A549 treated with CpdA at 1 μM for 4 hours (cell line): ENCODE measurements around the gene HLA-DPA1. TPM values are rescaled to one million over a fixed set of nuclear protein-coding genes. Genes with fewer than 3 reads are reported as not detected.

Source experiments
- total RNA-seq: library from RNA; stranded (reverse); fragments of 200-300 nt; extraction: Qiagen RNA extraction; gene quantifications from 5 replicates; pipeline ENCODE4 v1.2.3, GENCODE V29; 2022; ENCODE audit warnings: low read depth

HLA-DPA1 gene
- not detected in 5 replicates for total RNA-seq

DNA sequence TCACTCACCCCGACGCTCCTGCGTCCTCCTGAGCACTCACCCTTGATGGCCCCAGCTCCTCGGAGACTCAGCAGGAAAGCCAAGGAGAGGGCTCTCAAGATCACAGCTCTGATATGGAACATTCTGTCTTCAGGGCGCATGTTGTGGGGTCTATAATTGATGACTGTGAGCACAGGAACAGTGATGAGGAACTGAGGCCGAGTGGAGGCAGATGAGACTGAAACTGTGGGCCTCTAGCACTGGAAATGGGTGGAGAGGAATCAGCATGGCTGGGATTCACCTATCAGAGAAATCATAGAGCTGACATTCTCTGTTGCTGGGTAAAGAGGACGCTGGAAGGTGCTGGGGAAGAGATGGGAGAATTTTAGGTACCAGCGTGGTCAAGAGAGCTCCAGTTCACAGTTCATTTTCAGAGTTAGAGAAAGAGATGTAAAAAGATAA lies at the start of gene HLA-DPA1:
Gene HLA-DPA1 (minus strand): TSS at position 219 of the 441 bp plus-strand sequence.

DNA sequence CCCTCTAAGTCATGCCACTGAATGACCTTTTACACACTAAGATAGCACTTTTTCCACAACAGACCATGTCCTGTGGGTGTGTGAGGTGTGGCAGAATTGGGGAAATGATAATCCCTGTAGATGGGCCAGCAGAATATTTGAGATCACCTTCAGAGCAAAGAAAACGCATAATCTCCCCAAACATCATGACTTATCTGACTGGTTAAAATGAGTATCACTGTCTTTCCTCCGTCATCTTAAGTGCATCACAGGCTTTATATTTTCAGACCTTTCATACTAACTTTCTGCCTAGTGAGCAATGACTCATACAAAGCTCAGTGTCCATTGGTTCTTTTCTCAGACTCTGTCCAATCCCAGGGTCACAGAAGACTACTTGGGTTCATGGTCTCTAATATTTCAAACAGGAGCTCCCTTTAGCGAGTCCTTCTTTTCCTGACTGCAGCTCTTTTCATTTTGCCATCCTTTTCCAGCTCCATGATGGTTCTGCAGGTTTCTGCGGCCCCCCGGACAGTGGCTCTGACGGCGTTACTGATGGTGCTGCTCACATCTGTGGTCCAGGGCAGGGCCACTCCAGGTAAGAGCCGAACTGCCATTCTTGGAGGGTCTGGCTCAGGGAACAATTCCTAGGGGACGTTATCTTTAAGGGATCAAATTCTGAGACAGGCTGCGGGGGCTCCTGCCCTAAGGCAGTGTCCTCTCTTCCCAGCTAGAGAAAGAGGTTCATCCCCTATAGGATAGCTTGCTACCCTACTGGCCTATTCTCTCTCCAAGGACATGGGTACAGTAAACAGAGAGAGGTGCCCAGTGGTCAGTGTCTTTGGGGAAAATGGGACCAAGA lies 2.3 kb upstream of the HLA-DPA1 start, which contains the start of gene HLA-DPB1:
Gene HLA-DPB1 (plus strand): TSS at position 423 of the 838 bp plus-strand sequence. CDS start 52 bp downstream, at position 475.

Other genes with a start within 250 kb of the HLA-DPA1 start
- 15.5 to 24.9 TPM (median 20.7 TPM) in 5 replicates for gene TAP2, start 234.9 kb downstream of the HLA-DPA1 start, total RNA-seq
- 18.8 to 23.8 TPM (median 19.6 TPM) in 5 replicates for gene PSMB8, start 229.6 kb downstream of the HLA-DPA1 start, total RNA-seq
- 32.7 to 36.3 TPM (median 35.2 TPM) in 5 replicates for gene TAP1, start 219.9 kb downstream of the HLA-DPA1 start, total RNA-seq
- gene PSMB9, start 219.5 kb downstream of the HLA-DPA1 start, total RNA-seq = 15.7 to 22.6 TPM (median 17.9 TPM) in 5 replicates
- gene HLA-DMB, start 132.6 kb downstream of the HLA-DPA1 start, total RNA-seq = 0.96 to 2.3 TPM (median 1.8 TPM) in 5 replicates
- gene HLA-DMA, start 120.6 kb downstream of the HLA-DPA1 start, total RNA-seq = 2.4 to 3.8 TPM (median 3.0 TPM) in 5 replicates
- gene BRD2, start 105.1 kb downstream of the HLA-DPA1 start, total RNA-seq = 135 to 175 TPM (median 143 TPM) in 5 replicates
- not detected in 5 replicates for gene HLA-DOA, start 64.1 kb downstream of the HLA-DPA1 start, total RNA-seq
- not detected in 5 replicates for gene HLA-DPB1, start 2.3 kb upstream of the HLA-DPA1 start, total RNA-seq
- 0.76 to 1.2 TPM (median 0.82 TPM) in 5 replicates for gene COL11A2, start 118.8 kb upstream of the HLA-DPA1 start, total RNA-seq
- gene RXRB, start 127.0 kb upstream of the HLA-DPA1 start, total RNA-seq = 17.7 to 24.3 TPM (median 22.1 TPM) in 5 replicates
- 115 to 124 TPM (median 121 TPM) in 5 replicates for gene SLC39A7, start 127.2 kb upstream of the HLA-DPA1 start, total RNA-seq
- gene HSD17B8, start 131.0 kb upstream of the HLA-DPA1 start, total RNA-seq = 13.2 to 15.8 TPM (median 14.3 TPM) in 5 replicates
- gene RING1, start 134.9 kb upstream of the HLA-DPA1 start, total RNA-seq = 18.0 to 27.4 TPM (median 24.9 TPM) in 5 replicates
- 14.6 to 18.9 TPM (median 17.0 TPM) in 5 replicates for gene VPS52, start 198.2 kb upstream of the HLA-DPA1 start, total RNA-seq
- 2,487 to 2,796 TPM (median 2,684 TPM) in 5 replicates for gene RPS18, start 198.4 kb upstream of the HLA-DPA1 start, total RNA-seq
- 0.38 to 0.72 TPM (median 0.55 TPM) in 5 replicates for gene B3GALT4, start 203.5 kb upstream of the HLA-DPA1 start, total RNA-seq
- 54.6 to 65.6 TPM (median 56.1 TPM) in 5 replicates for gene WDR46, start 215.6 kb upstream of the HLA-DPA1 start, total RNA-seq
- 103 to 126 TPM (median 110 TPM) in 5 replicates for gene PFDN6, start 216.0 kb upstream of the HLA-DPA1 start, total RNA-seq
- 12.4 to 15.7 TPM (median 13.9 TPM) in 5 replicates for gene RGL2, start 225.3 kb upstream of the HLA-DPA1 start, total RNA-seq
- gene TAPBP, start 240.4 kb upstream of the HLA-DPA1 start, total RNA-seq = 36.9 to 47.0 TPM (median 40.6 TPM) in 5 replicates
- gene ZBTB22, start 244.1 kb upstream of the HLA-DPA1 start, total RNA-seq = 2.5 to 4.2 TPM (median 3.8 TPM) in 5 replicates
- 36.0 to 45.0 TPM (median 38.2 TPM) in 5 replicates for gene DAXX, start 249.3 kb upstream of the HLA-DPA1 start, total RNA-seq